GM12865 (cell line): ENCODE measurements around the gene SSU72.

Experiments
- DNase-seq: peaks from one replicate; pipeline ENCODE4 v3.0.0; 2010; ENCODE audit warnings: low read depth
- H3K4me3 ChIP-seq: 2 replicates; pipeline ENCODE4 v1.5.1; 2011; ENCODE audit warnings: mild to moderate bottlenecking, low read depth, low read length, control low read depth
- CTCF ChIP-seq: IDR thresholded peaks from 2 replicates; pipeline ENCODE4 v1.5.1; 2011; ENCODE audit warnings: low read length, control low read depth, low read depth, inconsistent platforms; ENCODE audit not compliant: insufficient read depth; ENCODE audit errors: missing control alignments

The SSU72 gene

GRCh38 chr1:1616045-1616790 lies 41.6 kb upstream of the SSU72 start:
- no peak for TF ChIP-seq CTCF
- peak; percentile 49 for DNase-seq
- peak overlapping the region; percentile 99 for H3K4me3 ChIP-seq

- peak within 1 kb of the TSS; percentile 99 for H3K4me3 ChIP-seq
- TF ChIP-seq CTCF, result no peak
- peak; percentile 99 for DNase-seq
Measured at GRCh38 chr1:1615256-1616044, 40.8 kb upstream of the SSU72 start, which contains the start of gene MIB2. Gene MIB2 (plus strand): TSS chr1:1615500. CDS start chr1:1623453, 7,953 bp downstream.

- H3K4me3 ChIP-seq, result peak overlapping the region; percentile 99
- no peak for DNase-seq
- no peak for TF ChIP-seq CTCF
Measured at GRCh38 chr1:1614954-1615255, 40.2 kb upstream of the SSU72 start.

- DNase-seq, result no peak
- H3K4me3 ChIP-seq, result peak overlapping the region; percentile 99
- TF ChIP-seq CTCF, result no peak
Measured at GRCh38 chr1:1614204-1614953, 39.7 kb upstream of the SSU72 start.

GRCh38 chr1:1613509-1614082 lies 38.9 kb upstream of the SSU72 start:
- DNase-seq, result no peak
- no peak overlapping the region for H3K4me3 ChIP-seq
- TF ChIP-seq CTCF, result no peak

GRCh38 chr1:1612104-1612400 lies 37.4 kb upstream of the SSU72 start:
- H3K4me3 ChIP-seq, result no peak overlapping the region
- DNase-seq, result no peak
- TF ChIP-seq CTCF, result no peak
